Lung (tissue), 12 donors: ENCODE data around the gene SMU1. TPM values are rescaled to one million over a fixed set of nuclear protein-coding genes. Genes with fewer than 3 reads are reported as not detected.

Experiments
- ATAC-seq: fragments of 200-7000 bp; cut with Tn5 transposase; one replicate; pipeline ENCODE4 v1.9.1; 2020; ENCODE audit warnings: moderate number of reproducible peaks; ENCODE audit not compliant: insufficient read depth, low FRiP score
- DNase-seq, 3 donors: peaks; one replicate each; pipeline ENCODE4 v3.0.0-alpha.2; 2013 to 2017
- H3K27ac ChIP-seq, 2 donors: one replicate each; pipeline ENCODE4 v1.5.1; 2013; ENCODE audit warnings: mild to moderate bottlenecking in 2 of 2, moderate library complexity in 2 of 2, control low read depth in 1 of 2, inconsistent platforms in 1 of 2, low read depth in 1 of 2, low read length in 1 of 2
- H3K27me3 ChIP-seq, 3 donors: one replicate each; pipeline ENCODE4 v1.5.1; 2013; ENCODE audit warnings: low read length in 2 of 3; ENCODE audit not compliant: control insufficient read depth in 3 of 3, insufficient read depth in 3 of 3
- H3K36me3 ChIP-seq, 4 donors: one replicate each; pipeline ENCODE4 v1.5.1; 2013; ENCODE audit warnings: low read length in 4 of 4, mild to moderate bottlenecking in 1 of 4, moderate library complexity in 1 of 4; ENCODE audit not compliant: control insufficient read depth in 4 of 4, insufficient read depth in 4 of 4
- H3K4me1 ChIP-seq, 5 donors: one replicate each; pipeline ENCODE4 v1.5.1; 2013; ENCODE audit warnings: low read length in 5 of 5, mild to moderate bottlenecking in 2 of 5, moderate library complexity in 1 of 5; ENCODE audit not compliant: control insufficient read depth in 5 of 5, insufficient read depth in 5 of 5
- H3K4me3 ChIP-seq: one replicate; pipeline ENCODE4 v1.5.1; 2013; ENCODE audit warnings: mild to moderate bottlenecking, control low read depth, moderate library complexity
- H3K9ac ChIP-seq, 2 donors: one replicate each; pipeline ENCODE4 v1.5.1; 2013; ENCODE audit warnings: low read length in 2 of 2, control low read depth in 1 of 2; ENCODE audit not compliant: insufficient read depth in 1 of 2
- H3K9me3 ChIP-seq, 4 donors: one replicate each; pipeline ENCODE4 v1.5.1; 2013; ENCODE audit warnings: low read length in 3 of 4, mild to moderate bottlenecking in 1 of 4, moderate library complexity in 1 of 4; ENCODE audit not compliant: control insufficient read depth in 4 of 4, insufficient read depth in 3 of 4
- WGBS, 2 donors: extraction: QIAGEN DNeasy Blood & Tissue Kit; methylation state at CpG; one replicate each; pipeline ENCODE4 v1.1.7; 2013; 5-methylcytosine and 5-hydroxymethylcytosine counted together
- polyA plus RNA-seq, 2 donors: library from polyadenylated mRNA; stranded (reverse); fragments of 200-250 nt; gene quantifications; one replicate each; pipeline ENCODE4 v1.2.1, GENCODE V29; 2013
- total RNA-seq, 2 donors: library from RNA; depleted of rRNA in 1 of 2; stranded (reverse); fragments of >200 nt in 1 of 2; gene quantifications; one replicate each; pipeline ENCODE4 v1.2.1, GENCODE V29; 2014 to 2021
- TF ChIP-seq, protein P1 (sequence below): IDR thresholded peaks from 2 replicates; pipeline ENCODE4 v1.5.1; 2012; ENCODE audit warnings: mild to moderate bottlenecking; ENCODE audit errors: control extremely low read depth, extremely low read depth
- donor health status: control.
- donor health status: control.
- donor health status: Bipolar disorder and iron deficiency.
- donor health status: healthy.
- donor health status: DM: yes; HTN: yes; CAD: no.

Gene SMU1
- total and polyA plus RNA-seq, 4 donors: 7.3 to 27.4 (median 14.8) TPM

DNA sequence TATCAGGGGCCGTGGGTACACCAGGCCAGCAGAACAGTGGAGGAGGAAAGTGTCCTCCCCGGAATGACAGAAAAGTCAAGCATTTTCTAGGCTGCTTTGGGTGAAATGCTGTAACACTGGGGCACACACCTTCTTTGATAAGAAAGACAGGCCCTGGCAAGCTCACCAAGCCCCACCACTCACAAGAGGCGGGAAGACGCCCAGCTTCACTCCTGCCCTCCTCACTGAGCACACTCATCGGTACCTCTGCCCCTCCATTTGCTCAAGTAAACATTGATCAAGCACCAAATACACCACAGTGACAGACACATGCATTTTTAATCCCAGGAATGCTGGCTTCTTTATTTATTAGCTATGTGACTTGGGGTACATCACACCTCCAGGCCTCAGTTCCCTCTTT is 47.6 kb upstream of the SMU1 start:
- TF ChIP-seq, protein P1, sequence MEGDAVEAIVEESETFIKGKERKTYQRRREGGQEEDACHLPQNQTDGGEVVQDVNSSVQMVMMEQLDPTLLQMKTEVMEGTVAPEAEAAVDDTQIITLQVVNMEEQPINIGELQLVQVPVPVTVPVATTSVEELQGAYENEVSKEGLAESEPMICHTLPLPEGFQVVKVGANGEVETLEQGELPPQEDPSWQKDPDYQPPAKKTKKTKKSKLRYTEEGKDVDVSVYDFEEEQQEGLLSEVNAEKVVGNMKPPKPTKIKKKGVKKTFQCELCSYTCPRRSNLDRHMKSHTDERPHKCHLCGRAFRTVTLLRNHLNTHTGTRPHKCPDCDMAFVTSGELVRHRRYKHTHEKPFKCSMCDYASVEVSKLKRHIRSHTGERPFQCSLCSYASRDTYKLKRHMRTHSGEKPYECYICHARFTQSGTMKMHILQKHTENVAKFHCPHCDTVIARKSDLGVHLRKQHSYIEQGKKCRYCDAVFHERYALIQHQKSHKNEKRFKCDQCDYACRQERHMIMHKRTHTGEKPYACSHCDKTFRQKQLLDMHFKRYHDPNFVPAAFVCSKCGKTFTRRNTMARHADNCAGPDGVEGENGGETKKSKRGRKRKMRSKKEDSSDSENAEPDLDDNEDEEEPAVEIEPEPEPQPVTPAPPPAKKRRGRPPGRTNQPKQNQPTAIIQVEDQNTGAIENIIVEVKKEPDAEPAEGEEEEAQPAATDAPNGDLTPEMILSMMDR: no peak
- H3K4me1 ChIP-seq: peaks cover 0 to 11% (median under 1%) of the 10 kb centered on the region in 5 donors
- no peak overlapping the region for H3K9ac ChIP-seq
- 89 to 96% methylated on average over 5 of the region's 5 CpGs for WGBS, 2 donors
- no peaks in the 10 kb centered on the region for H3K27me3 ChIP-seq
- DNase-seq (no peak), ATAC-seq (no peak)
- no peaks in the 10 kb centered on the region for H3K9me3 ChIP-seq
- H3K27ac ChIP-seq: no peak overlapping the region
- H3K36me3 ChIP-seq: peaks cover 4 to 31% (median 21%) of the 10 kb centered on the region in 4 donors
- H3K4me3 ChIP-seq: no peak overlapping the region

DNA sequence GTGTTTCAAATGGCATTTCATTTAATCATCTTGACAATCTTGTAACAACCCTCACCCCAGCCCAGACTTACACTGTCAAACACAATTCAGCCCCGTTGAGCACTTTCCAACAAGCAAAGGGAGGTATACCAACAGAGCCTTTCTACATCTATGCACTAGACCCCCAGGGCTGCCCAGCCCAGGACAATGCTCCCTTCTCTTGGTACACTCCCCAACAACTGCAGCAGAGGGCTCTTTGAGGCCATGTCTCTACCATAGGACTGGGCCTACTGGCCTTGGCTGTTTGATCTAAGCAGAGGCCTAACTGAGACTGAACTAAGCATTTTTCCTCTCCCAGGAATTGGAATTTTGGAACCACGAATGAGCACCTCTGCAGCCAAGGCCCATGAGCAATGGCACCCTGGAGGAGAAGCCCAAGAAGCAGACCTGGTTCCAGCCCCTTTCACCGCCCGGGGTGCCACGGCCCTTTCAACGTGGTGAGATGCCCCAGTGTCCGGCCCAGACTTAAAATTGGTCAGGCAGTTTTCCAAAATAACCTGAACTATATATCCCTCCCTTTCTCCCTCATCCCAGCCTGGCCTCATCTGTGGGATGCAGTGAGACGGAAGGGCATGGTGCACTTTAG is 47.0 kb upstream of the SMU1 start:
- Histone ChIP-seq H3K27me3 (no peaks in the 10 kb centered on the region), H3K4me3 (no peak overlapping the region), H3K27ac (no peak overlapping the region), H3K9me3 (no peaks in the 10 kb centered on the region), H3K36me3 (peaks cover 4 to 26% (median 18%) of the 10 kb centered on the region in 4 donors), H3K4me1 (peaks cover 0 to 11% (median 0%) of the 10 kb centered on the region in 5 donors), H3K9ac (no peak overlapping the region)
- TF ChIP-seq, protein P1: no peak
- WGBS, 2 donors: 96 to 98% methylated on average over 8 of the region's 8 CpGs
- DNase-seq: no peak
- ATAC-seq: no peak

DNA sequence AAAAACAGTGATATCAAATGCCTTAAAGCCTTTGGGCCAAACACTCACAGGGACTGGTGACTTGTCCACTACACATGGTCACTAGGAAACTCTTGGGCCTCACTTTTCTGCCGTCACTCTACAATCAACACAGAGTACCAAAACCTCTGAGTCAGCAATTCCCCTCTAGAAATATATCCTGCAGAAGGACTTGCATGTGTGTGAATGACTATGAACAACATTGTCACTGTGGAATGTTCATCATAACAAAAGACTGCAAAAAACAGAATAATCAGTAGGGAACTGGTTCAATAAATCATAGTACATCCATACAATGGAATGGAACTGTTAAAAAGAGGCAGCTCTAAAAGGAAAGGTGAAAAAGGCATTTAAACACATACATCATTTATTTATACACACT is 44.1 kb upstream of the SMU1 start:
- Histone ChIP-seq H3K9ac (no peak overlapping the region), H3K9me3 (no peaks in the 10 kb centered on the region), H3K27me3 (no peaks in the 10 kb centered on the region), H3K4me3 (no peak overlapping the region), H3K4me1 (peaks cover 0 to 7% (median 0%) of the 10 kb centered on the region in 5 donors), H3K27ac (no peak overlapping the region), H3K36me3 (peaks cover 10 to 26% (median 12%) of the 10 kb centered on the region in 4 donors)
- DNase-seq: no peak
- TF ChIP-seq, protein P1: no peak
- 84 to 86% methylated on average over 1 of the region's 1 CpG for WGBS, 2 donors
- ATAC-seq: no peak

DNA sequence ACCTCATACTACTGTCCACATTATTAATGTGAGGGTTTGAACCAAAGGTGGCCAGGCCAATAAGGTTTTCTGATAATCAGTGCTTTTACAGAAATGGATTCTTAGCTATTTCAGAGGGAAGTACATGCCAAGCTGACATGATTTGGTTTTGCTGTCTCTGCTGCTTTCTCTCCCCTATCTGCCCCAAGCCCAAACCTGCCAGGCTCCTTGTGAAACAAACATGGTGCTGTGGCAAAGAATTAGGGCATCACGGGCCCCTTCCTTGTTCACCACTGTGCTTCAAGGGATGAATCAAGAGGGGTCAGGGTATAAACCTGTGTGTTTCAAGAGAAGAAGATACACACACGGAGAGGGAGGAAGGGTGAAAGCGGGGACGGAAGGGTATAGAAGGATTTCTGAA is 41.3 kb upstream of the SMU1 start:
- no peak overlapping the region for H3K9ac ChIP-seq
- no peaks in the 10 kb centered on the region for H3K27me3 ChIP-seq
- no peak for ATAC-seq
- H3K27ac ChIP-seq: no peak overlapping the region
- no peak for DNase-seq
- WGBS, 2 donors: 87 to 89% methylated on average over 4 of the region's 4 CpGs
- H3K4me1 ChIP-seq: peaks cover 0 to 5% (median 0%) of the 10 kb centered on the region in 5 donors
- H3K36me3 ChIP-seq: peaks cover 17 to 41% (median 23%) of the 10 kb centered on the region in 4 donors
- TF ChIP-seq, protein P1: no peak
- H3K4me3 ChIP-seq: no peak overlapping the region
- no peaks in the 10 kb centered on the region for H3K9me3 ChIP-seq
